GM18870 (cell line): ENCODE results near the gene PIWIL1.

Experiments used
- ATAC-seq: cut with Tn5 transposase; IDR thresholded peaks from one replicate; pipeline ENCODE4 v1.9.1; 2021; ENCODE audit warnings: moderate library complexity; ENCODE audit not compliant: unreplicated experiment

The PIWIL1 gene

GRCh38 chr12:130372936-130373335, 35.2 kb downstream of the PIWIL1 start:
- ATAC-seq: no peak

GRCh38 chr12:130374083-130374482, 36.4 kb downstream of the PIWIL1 start:
- no peak for ATAC-seq

- no peak for ATAC-seq
Measured at GRCh38 chr12:130375296-130376287, 37.9 kb downstream of the PIWIL1 start.

DNA sequence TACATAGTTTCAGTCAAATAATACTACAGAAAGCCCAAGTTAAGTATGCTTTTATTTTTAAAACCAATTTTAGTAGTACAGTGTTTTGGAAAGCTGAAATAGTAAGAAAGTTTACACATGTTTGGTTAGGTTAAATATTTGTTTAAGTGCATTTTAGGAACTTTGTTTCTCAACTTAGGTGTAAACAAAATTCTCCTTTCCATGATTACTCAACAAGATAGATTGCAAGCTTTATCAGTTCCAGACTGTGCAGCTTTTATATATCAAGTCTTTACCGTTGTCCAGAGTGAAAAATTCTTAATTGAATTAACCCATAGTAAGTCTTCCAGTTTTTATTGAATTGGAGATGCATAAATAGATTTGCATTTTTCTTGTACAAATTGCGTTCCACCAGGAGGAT, 45.1 kb downstream of the PIWIL1 start:
- ATAC-seq: no peak

- ATAC-seq: no peak
Measured at GRCh38 chr12:130384234-130384633, 46.5 kb downstream of the PIWIL1 start.

DNA sequence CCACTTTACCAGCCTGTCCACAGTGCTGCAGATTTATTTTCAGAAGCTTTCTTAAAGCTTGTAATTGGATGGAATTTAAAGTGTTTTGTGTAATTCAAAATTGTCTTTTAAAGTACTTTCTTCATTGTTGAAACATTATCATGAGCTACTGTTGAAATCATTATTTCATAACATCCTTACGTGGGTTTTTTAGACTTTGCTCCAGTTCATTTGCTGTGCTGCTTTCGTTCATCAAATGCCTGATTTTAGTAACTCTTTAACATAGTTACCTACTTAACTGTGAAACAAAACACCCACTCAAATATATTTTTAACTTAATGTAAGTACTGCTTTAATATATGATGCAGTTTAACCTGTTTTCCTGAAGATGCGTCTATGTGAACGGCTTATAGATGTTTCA, 47.5 kb downstream of the PIWIL1 start:
- no peak for ATAC-seq

DNA sequence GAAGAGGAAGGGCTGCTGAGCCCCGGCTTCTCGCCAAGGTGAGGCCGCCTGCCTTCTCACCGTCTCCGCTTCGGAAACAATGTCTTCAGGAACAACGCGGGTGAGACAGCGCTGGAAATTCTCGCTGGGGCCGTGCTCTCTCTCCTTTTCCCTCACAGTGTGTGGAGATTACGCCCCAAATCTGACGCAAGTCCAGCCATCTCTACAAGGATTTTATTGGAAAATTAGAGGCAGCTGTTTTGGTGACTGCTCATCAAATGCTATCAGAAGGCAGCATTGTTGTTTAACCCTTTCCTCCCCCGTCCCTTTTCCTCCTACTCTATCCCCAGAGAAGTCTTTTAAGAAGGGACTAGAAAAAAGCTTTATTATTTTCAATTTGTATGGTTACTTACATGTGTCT, 53.5 kb downstream of the PIWIL1 start:
- no peak for ATAC-seq

GRCh38 chr12:130394906-130395305, 57.2 kb downstream of the PIWIL1 start:
- ATAC-seq: no peak

DNA sequence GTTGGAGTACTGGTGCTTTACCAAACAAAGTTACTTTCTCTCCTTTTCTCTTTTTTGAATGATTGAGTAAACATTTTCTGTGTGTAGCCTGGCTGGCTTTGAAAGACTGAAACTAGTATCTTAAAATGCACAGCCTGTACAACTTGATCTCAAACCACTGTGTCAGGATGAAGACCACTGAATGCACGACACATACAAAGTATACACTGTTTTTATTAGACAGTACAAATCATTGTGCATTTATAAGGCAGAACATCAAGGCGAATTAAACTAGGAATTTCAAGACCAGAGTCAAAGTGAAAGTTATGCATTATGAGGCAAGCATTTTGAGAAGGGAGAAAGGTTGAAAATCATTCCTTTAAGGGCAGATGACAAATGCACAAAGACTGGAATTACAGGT, 59.0 kb downstream of the PIWIL1 start:
- ATAC-seq: no peak

DNA sequence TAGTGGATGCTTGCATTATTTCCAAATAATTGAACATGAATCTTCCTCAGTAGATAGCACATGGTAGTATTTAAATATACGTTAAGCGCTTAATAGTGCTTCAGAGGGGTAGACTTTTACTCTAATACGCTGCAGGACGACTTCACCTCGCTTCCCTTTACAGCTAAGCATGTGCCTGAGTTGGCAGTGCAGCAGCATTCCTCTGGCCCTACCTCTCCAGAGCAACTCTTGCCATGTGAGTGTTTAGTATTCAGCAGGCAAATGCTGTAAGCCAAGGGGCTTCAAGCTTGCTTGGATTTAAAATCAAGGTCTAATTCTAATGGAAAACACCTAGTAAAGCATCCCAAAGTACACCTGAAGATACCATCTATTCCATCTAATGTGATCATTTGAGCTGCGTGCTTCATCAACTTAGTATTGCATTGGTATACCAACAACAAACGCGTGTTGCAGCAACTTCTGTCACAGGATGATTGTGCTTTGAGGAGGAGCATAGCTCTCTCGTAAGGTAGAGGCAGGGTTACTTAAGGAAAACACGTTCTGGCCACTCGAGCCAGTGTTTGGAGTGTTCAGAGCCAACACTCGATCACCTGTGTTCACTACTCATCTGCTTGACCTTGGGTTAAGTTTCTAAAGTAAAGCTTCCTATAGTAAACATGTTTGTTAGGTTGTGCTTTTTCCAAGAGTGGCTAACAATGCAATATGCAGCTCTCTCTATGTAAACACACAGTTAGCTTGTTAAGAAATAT, 60.6 kb downstream of the PIWIL1 start:
- no peak for ATAC-seq

GRCh38 chr12:130401703-130402102, 64.0 kb downstream of the PIWIL1 start:
- ATAC-seq: no peak

DNA sequence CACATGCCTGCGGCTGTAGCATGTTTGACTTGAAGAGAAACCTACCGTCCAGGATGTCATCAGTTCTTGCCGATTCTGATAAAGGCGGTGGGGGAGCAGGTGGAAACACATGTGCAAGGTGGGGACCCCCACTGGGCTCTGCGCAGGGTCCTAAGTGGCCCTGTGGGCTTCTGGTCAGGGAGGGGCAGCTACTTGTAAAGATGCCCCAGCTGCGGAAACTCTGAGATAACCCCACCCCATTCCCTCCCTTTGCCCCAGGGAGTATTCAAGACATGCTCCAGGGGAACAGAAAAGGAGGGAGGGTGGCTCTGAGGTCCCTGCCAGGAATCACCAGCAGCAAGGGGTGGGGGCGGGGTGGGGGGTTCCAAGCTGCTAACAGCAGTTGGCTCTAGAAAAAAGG, 67.6 kb downstream of the PIWIL1 start:
- ATAC-seq: no peak

DNA sequence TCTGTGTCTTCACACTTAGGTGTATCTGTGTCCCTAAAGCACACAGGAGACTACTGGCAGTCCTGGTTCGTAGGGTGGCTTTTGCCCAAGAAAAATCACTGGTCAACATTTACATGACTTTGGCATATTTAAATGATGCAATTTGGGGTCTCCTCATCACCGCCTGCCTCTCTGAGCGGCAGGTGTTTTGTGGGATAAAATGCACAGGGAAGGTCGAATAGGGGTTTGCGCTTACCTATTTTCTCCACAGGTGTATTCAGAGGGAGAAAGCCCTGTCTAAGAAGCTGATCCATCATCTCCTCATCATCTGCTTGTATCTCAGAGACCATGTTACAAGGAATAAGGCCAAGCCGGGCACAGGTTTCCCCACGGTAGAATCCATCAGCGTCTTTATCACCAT, 74.7 kb downstream of the PIWIL1 start:
- ATAC-seq: no peak

- no peak for ATAC-seq
Measured at GRCh38 chr12:130413909-130414308, 76.2 kb downstream of the PIWIL1 start.

- ATAC-seq: no peak
Measured at GRCh38 chr12:130414381-130414780, 76.7 kb downstream of the PIWIL1 start.

DNA sequence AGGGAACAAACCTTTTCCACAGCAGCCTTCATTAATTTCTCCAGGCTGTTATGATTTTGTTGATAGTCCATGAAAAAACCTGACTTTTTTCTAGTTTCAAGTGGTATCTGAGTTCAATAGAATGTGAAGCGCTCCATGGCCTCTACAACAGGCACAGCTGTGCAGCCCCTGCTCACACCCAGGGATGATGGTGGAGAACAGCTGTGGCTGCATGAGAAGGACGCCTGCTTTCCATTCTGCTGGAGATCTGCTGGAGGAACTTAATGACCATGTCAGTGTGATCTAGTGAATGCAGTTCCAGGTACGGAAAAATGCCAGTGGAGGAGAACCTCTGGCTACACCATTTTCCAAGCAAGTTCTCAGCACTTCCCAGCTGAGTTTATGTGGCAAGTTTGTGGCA, 80.6 kb downstream of the PIWIL1 start:
- ATAC-seq: no peak

- no peak for ATAC-seq
Measured at GRCh38 chr12:130419116-130419515, 81.4 kb downstream of the PIWIL1 start.

- no peak for ATAC-seq
Measured at GRCh38 chr12:130420071-130420470, 82.4 kb downstream of the PIWIL1 start.

DNA sequence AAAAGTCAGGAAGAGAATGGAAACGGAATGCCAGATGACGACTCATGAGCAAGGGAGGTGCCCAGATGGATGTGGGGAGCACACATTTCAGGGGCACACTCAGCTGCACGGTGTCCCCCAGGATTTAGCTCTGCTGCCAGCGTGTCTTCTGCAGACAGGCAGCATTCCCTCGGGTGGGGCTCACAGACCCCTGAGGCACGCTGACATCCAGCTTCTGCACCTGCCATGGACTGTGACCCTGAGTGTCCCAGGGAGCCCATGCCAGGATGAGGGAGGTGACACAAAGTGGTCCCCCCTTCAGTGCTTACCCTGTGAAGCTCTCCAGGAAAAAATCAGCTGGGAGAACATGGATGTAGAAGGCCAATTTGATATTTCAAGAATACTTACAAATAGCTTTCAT, 84.2 kb downstream of the PIWIL1 start:
- ATAC-seq: no peak
